Nephron (organoid): ENCODE data around the gene SNTA1.
A peak's percentile ranks its signal among the peaks of the same experiment; 100 is the strongest.

Experiments used
- H3K27ac Mint-ChIP-seq, 3 experiments: 2 replicates each; pipeline ENCODE4 v1.8.0; 2020; ENCODE audit warnings: mixed read lengths in 3 of 3, mild to moderate bottlenecking in 2 of 3, moderate library complexity in 1 of 3
- H3K27me3 Mint-ChIP-seq: 2 replicates; pipeline ENCODE4 v1.8.0; 2021; ENCODE audit warnings: low read depth, mild to moderate bottlenecking, moderate library complexity, mixed read lengths
- H3K36me3 Mint-ChIP-seq: 2 replicates; pipeline ENCODE4 v1.8.0; 2020; ENCODE audit warnings: low read depth, mixed read lengths
- H3K4me1 Mint-ChIP-seq: 2 replicates; pipeline ENCODE4 v1.8.0; 2020; ENCODE audit warnings: mixed read lengths
- H3K4me3 Mint-ChIP-seq, 3 experiments: 2 replicates each; pipeline ENCODE4 v1.8.0; 2020; ENCODE audit warnings: mild to moderate bottlenecking in 3 of 3, mixed read lengths in 3 of 3, moderate library complexity in 2 of 3
- H3K9me3 Mint-ChIP-seq: 2 replicates; pipeline ENCODE4 v1.8.0; 2020; ENCODE audit warnings: mixed read lengths
- CTCF ChIP-seq, 3 experiments: fragments of 200-600 bp; sonication (generic); IDR thresholded peaks; one replicate each; pipeline ENCODE4 v1.5.0; 2021; ENCODE audit warnings: antibody characterized with exemption in 3 of 3; ENCODE audit not compliant: unreplicated experiment in 3 of 3

The SNTA1 gene

GRCh38 chr20:33411242-33411641, 32.3 kb downstream of the SNTA1 start:
- peaks cover 4% of the 10 kb centered on the region for H3K4me1 Mint-ChIP-seq
- no peaks in the 10 kb centered on the region for H3K9me3 Mint-ChIP-seq
- no peaks in the 10 kb centered on the region for H3K27me3 Mint-ChIP-seq
- TF ChIP-seq CTCF (IDR thresholded peaks at IDR 0.05; ENCODE audit: unreplicated experiment in 3 of 3) = no peak
- peaks cover 21% of the 10 kb centered on the region for H3K36me3 Mint-ChIP-seq
- H3K4me3 Mint-ChIP-seq = no peak overlapping the region
- peak overlapping the region in 1 of 3 experiments; percentile 13 for H3K27ac Mint-ChIP-seq

- Mint-ChIP-seq H3K36me3 (peaks cover 21% of the 10 kb centered on the region), H3K27ac (no peak overlapping the region), H3K4me3 (no peak overlapping the region), H3K27me3 (no peaks in the 10 kb centered on the region), H3K9me3 (no peaks in the 10 kb centered on the region), H3K4me1 (peaks cover 4% of the 10 kb centered on the region)
- no peak for TF ChIP-seq CTCF (IDR thresholded peaks at IDR 0.05; ENCODE audit: unreplicated experiment in 3 of 3)
These were observed 33.4 kb downstream of the SNTA1 start for GRCh38 chr20:33410081-33410742.

- peaks cover 8% of the 10 kb centered on the region for H3K4me1 Mint-ChIP-seq
- peaks cover 24% of the 10 kb centered on the region for H3K36me3 Mint-ChIP-seq
- H3K27ac Mint-ChIP-seq = no peak overlapping the region
- no peaks in the 10 kb centered on the region for H3K27me3 Mint-ChIP-seq
- no peaks in the 10 kb centered on the region for H3K9me3 Mint-ChIP-seq
- TF ChIP-seq CTCF (IDR thresholded peaks at IDR 0.05; ENCODE audit: unreplicated experiment in 3 of 3) = no peak
- no peak overlapping the region for H3K4me3 Mint-ChIP-seq
These were observed 34.6 kb downstream of the SNTA1 start for GRCh38 chr20:33408716-33409654.

- Mint-ChIP-seq H3K27ac (no peak overlapping the region), H3K27me3 (no peaks in the 10 kb centered on the region), H3K4me3 (no peak overlapping the region), H3K36me3 (peaks cover 24% of the 10 kb centered on the region), H3K9me3 (no peaks in the 10 kb centered on the region), H3K4me1 (peaks cover 11% of the 10 kb centered on the region)
- TF ChIP-seq CTCF (IDR thresholded peaks at IDR 0.05; ENCODE audit: unreplicated experiment in 3 of 3) = no peak
These were observed 35.2 kb downstream of the SNTA1 start for GRCh38 chr20:33408313-33408712.

GRCh38 chr20:33407796-33408195, 35.8 kb downstream of the SNTA1 start:
- H3K27me3 Mint-ChIP-seq = no peaks in the 10 kb centered on the region
- H3K36me3 Mint-ChIP-seq = peaks cover 24% of the 10 kb centered on the region
- no peak overlapping the region for H3K4me3 Mint-ChIP-seq
- H3K27ac Mint-ChIP-seq = no peak overlapping the region
- H3K4me1 Mint-ChIP-seq = peaks cover 11% of the 10 kb centered on the region
- H3K9me3 Mint-ChIP-seq = no peaks in the 10 kb centered on the region
- no peak for TF ChIP-seq CTCF (IDR thresholded peaks at IDR 0.05; ENCODE audit: unreplicated experiment in 3 of 3)
